Erythroblast (primary cell): ENCODE measurements around the gene RIC1.

ENCODE experiments used
- GATA1 ChIP-seq: IDR thresholded peaks from 2 replicates; pipeline ENCODE4 v1.6.1; 2011; ENCODE audit warnings: low read depth, mild to moderate bottlenecking, control low read depth, low read length, moderate library complexity
- POLR2A ChIP-seq: IDR thresholded peaks from 2 replicates; pipeline ENCODE4 v1.6.1; 2011; ENCODE audit warnings: mild to moderate bottlenecking, low read length

GRCh38 chr9:5698810-5699556 lies 70.1 kb downstream of the RIC1 start:
- no peak for TF ChIP-seq POLR2A
- no peak for TF ChIP-seq GATA1
